GM21717 (cell line): ENCODE data around the gene ID2.
"Not testable (repeated sequence)": the region's sequence is repeated elsewhere in the genome, so short reads cannot be mapped to it uniquely, and the experiment has no call there.

ENCODE experiments used
- ATAC-seq: cut with Tn5 transposase; IDR thresholded peaks from one replicate; pipeline ENCODE4 v1.9.1; 2021; ENCODE audit warnings: mild to moderate bottlenecking, moderate library complexity; ENCODE audit not compliant: unreplicated experiment

The ID2 gene

GRCh38 chr2:8725838-8726237 lies 44.0 kb downstream of the ID2 start:
- ATAC-seq, result no peak

- no peak for ATAC-seq
Observed at GRCh38 chr2:8728305-8729015, 46.6 kb downstream of the ID2 start.

GRCh38 chr2:8729101-8729500 lies 47.2 kb downstream of the ID2 start:
- ATAC-seq, result not testable (repeated sequence)

- ATAC-seq, result no peak
Observed at GRCh38 chr2:8729939-8730338, 48.1 kb downstream of the ID2 start.

GRCh38 chr2:8732601-8733000 lies 50.7 kb downstream of the ID2 start:
- no peak for ATAC-seq
